ENCODE measurements around the gene ZDHHC5. TPM values are rescaled to one million over a fixed set of nuclear protein-coding genes. Genes with fewer than 3 reads are reported as not detected.

The ZDHHC5 gene
- 30.3 and 43.5 TPM in 2 replicates for total RNA-seq

- H3K27me3 ChIP-seq (ENCODE audit: control insufficient read depth, insufficient read depth, low read length): no peaks in the 10 kb centered on the region
- no peak for FAIRE-seq
- peaks cover 1% of the 10 kb centered on the region for H3K36me3 ChIP-seq (ENCODE audit: control insufficient read depth, insufficient read depth, low read length)
- peak; percentile 60 for TF ChIP-seq CTCF (IDR thresholded peaks at IDR 0.05; ENCODE audit: insufficient read depth, low read length, severe bottlenecking)
- peak within 1 kb of the TSS; percentile 92 for H3K4me3 ChIP-seq (ENCODE audit: low read depth, low read length)
- peak; percentile 97 for DNase-seq (ENCODE audit: low read depth)
Measured at GRCh38 chr11:57667736-57668433, at the start of gene ZDHHC5. Gene ZDHHC5, plus strand, starts transcription at chr11:57668114. Its CDS starts 4,977 bp downstream, at chr11:57673091.

GRCh38 chr11:57618438-57618837, 49.5 kb upstream of the ZDHHC5 start:
- DNase-seq (ENCODE audit: low read depth) (peak; percentile 80), FAIRE-seq (peak; percentile 60)
- Histone ChIP-seq H3K27me3 (ENCODE audit: control insufficient read depth, insufficient read depth, low read length) (no peaks in the 10 kb centered on the region), H3K4me3 (ENCODE audit: low read depth, low read length) (no peak overlapping the region), H3K36me3 (ENCODE audit: control insufficient read depth, insufficient read depth, low read length) (no peaks in the 10 kb centered on the region)
- no peak for TF ChIP-seq CTCF (IDR thresholded peaks at IDR 0.05; ENCODE audit: insufficient read depth, low read length, severe bottlenecking)

- no peak for DNase-seq (ENCODE audit: low read depth)
- TF ChIP-seq CTCF (IDR thresholded peaks at IDR 0.05; ENCODE audit: insufficient read depth, low read length, severe bottlenecking): peak; percentile 4
- no peaks in the 10 kb centered on the region for H3K27me3 ChIP-seq (ENCODE audit: control insufficient read depth, insufficient read depth, low read length)
- no peak overlapping the region for H3K4me3 ChIP-seq (ENCODE audit: low read depth, low read length)
- H3K36me3 ChIP-seq (ENCODE audit: control insufficient read depth, insufficient read depth, low read length): no peaks in the 10 kb centered on the region
- FAIRE-seq: no peak
Measured at GRCh38 chr11:57619331-57619730, 48.6 kb upstream of the ZDHHC5 start.

GRCh38 chr11:57620467-57620866, 47.4 kb upstream of the ZDHHC5 start:
- FAIRE-seq (no peak), DNase-seq (ENCODE audit: low read depth) (no peak)
- Histone ChIP-seq H3K36me3 (ENCODE audit: control insufficient read depth, insufficient read depth, low read length) (no peaks in the 10 kb centered on the region), H3K4me3 (ENCODE audit: low read depth, low read length) (no peak overlapping the region), H3K27me3 (ENCODE audit: control insufficient read depth, insufficient read depth, low read length) (no peaks in the 10 kb centered on the region)
- TF ChIP-seq CTCF (IDR thresholded peaks at IDR 0.05; ENCODE audit: insufficient read depth, low read length, severe bottlenecking): no peak

- Histone ChIP-seq H3K27me3 (ENCODE audit: control insufficient read depth, insufficient read depth, low read length) (no peaks in the 10 kb centered on the region), H3K4me3 (ENCODE audit: low read depth, low read length) (no peak overlapping the region), H3K36me3 (ENCODE audit: control insufficient read depth, insufficient read depth, low read length) (no peaks in the 10 kb centered on the region)
- FAIRE-seq (no peak), DNase-seq (ENCODE audit: low read depth) (no peak)
- TF ChIP-seq CTCF (IDR thresholded peaks at IDR 0.05; ENCODE audit: insufficient read depth, low read length, severe bottlenecking): no peak
Measured at GRCh38 chr11:57622263-57622662, 45.7 kb upstream of the ZDHHC5 start.

GRCh38 chr11:57624864-57625263, 43.0 kb upstream of the ZDHHC5 start:
- Histone ChIP-seq H3K27me3 (ENCODE audit: control insufficient read depth, insufficient read depth, low read length) (no peaks in the 10 kb centered on the region), H3K4me3 (ENCODE audit: low read depth, low read length) (no peak overlapping the region), H3K36me3 (ENCODE audit: control insufficient read depth, insufficient read depth, low read length) (no peaks in the 10 kb centered on the region)
- TF ChIP-seq CTCF (IDR thresholded peaks at IDR 0.05; ENCODE audit: insufficient read depth, low read length, severe bottlenecking): no peak
- DNase-seq (ENCODE audit: low read depth): no peak
- FAIRE-seq: no peak
